T-helper 17 cell (primary cell): ENCODE data around the gene OR56B4. TPM values are rescaled to one million over a fixed set of nuclear protein-coding genes. Genes with fewer than 3 reads are reported as not detected.
"Not testable (repeated sequence)": the region's sequence is repeated elsewhere in the genome, so short reads cannot be mapped to it uniquely, and the experiment has no call there.

ENCODE experiments used
- ATAC-seq: fragments of 150-1000 bp; cut with Tn5 transposase; 2 replicates; pipeline ENCODE4 v1.10.0; 2021; ENCODE audit warnings: mild to moderate bottlenecking, moderate library complexity
- DNase-seq, 3 donors: peaks; one replicate each; pipeline versions ENCODE4 v3.0.0 to v3.0.0-alpha.2; 2020 to 2021
- H3K9me3 ChIP-seq: one replicate; pipeline ENCODE4 v1.7.0; 2013; ENCODE audit warnings: low read length, mild to moderate bottlenecking; ENCODE audit not compliant: control insufficient read depth, poor library complexity, severe bottlenecking
- H3K27ac Mint-ChIP-seq: one replicate; pipeline ENCODE4 v1.8.0; 2022; ENCODE audit warnings: mild to moderate bottlenecking, moderate library complexity, mixed read lengths
- H3K27me3 Mint-ChIP-seq: one replicate; pipeline ENCODE4 v1.8.0; 2022; ENCODE audit warnings: mixed read lengths
- H3K36me3 Mint-ChIP-seq: one replicate; pipeline ENCODE4 v1.8.0; 2022; ENCODE audit warnings: low read depth, mixed read lengths
- H3K4me1 Mint-ChIP-seq: one replicate; pipeline ENCODE4 v1.8.0; 2022; ENCODE audit warnings: mild to moderate bottlenecking, mixed read lengths
- H3K4me3 Mint-ChIP-seq: one replicate; pipeline ENCODE4 v1.8.0; 2022; ENCODE audit warnings: mild to moderate bottlenecking, moderate library complexity, mixed read lengths
- total RNA-seq, 4 donors: library from RNA in 2 of 4; stranded (reverse) in 2 of 4; gene quantifications; one replicate each; pipeline ENCODE4 v1.2.3 and lab custom pipeline; 2022 to 2026

The OR56B4 gene
- not detected for total RNA-seq
- 0 reads per million in 2 donors for total RNA-seq (lab: John Stamatoyannopoulos, UW)

- not testable (repeated sequence) for H3K36me3 Mint-ChIP-seq, H3K27ac Mint-ChIP-seq, H3K4me1 Mint-ChIP-seq, H3K9me3 ChIP-seq, ATAC-seq, H3K4me3 Mint-ChIP-seq, DNase-seq
- H3K27me3 Mint-ChIP-seq: peaks cover 39% of the 10 kb centered on the region
Observed at GRCh38 chr11:6107384-6107783, at the start of gene OR56B4. Gene OR56B4, plus strand, starts transcription at chr11:6107684. Its CDS starts 95 bp downstream, at chr11:6107779.

DNA sequence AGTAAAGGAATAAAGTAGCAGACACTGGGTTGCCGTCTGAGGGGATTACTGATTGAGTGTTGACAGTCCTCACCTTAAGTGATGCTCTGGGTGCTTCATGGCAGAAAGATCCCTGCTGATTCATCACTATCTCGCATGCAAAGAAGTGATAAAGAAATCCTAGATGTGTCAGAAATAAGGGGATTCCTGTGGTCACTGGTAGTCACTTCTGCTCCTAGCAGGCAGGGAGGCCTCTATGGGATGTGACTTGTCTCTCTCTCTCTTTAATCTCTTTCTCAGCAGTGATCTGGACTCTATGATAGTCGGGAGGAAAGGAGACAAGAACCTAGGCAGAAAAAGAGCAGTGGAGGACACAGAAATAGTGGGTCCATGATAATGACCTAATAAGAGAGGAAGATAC is 46.0 kb upstream of the OR56B4 start:
- H3K9me3 ChIP-seq: no peaks in the 10 kb centered on the region
- Mint-ChIP-seq H3K4me1 (no peaks in the 10 kb centered on the region), H3K4me3 (no peak overlapping the region), H3K27ac (no peak overlapping the region), H3K36me3 (peaks cover 2% of the 10 kb centered on the region), H3K27me3 (peaks cover 63% of the 10 kb centered on the region)
- no peak for DNase-seq
- no peak for ATAC-seq

GRCh38 chr11:6062691-6063358 is 44.7 kb upstream of the OR56B4 start:
- DNase-seq (no peak), ATAC-seq (no peak)
- H3K4me1 Mint-ChIP-seq: no peaks in the 10 kb centered on the region
- peaks cover 58% of the 10 kb centered on the region for H3K27me3 Mint-ChIP-seq
- H3K27ac Mint-ChIP-seq: no peak overlapping the region
- H3K4me3 Mint-ChIP-seq: no peak overlapping the region
- no peaks in the 10 kb centered on the region for H3K9me3 ChIP-seq
- H3K36me3 Mint-ChIP-seq: peaks cover 2% of the 10 kb centered on the region

DNA sequence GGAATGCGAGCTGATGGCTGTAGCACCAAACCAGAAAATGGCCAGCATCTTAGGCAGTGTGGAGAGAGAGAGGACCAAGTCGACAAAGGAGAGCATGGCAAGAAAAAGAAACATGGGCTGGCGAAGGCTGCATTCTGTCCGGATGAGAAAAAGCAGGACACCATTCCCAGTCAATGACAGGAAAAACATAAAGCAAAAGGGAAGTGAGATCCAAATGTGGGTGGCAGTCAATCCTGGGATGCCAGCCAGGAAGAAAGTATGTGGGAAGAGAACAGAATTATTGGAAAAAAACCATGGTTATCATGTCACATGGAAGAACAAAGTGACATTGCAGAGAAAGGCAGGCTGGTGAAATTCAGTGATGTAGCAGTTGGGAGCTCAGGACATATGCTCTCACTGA is 40.0 kb upstream of the OR56B4 start:
- ATAC-seq (no peak), DNase-seq (no peak)
- H3K4me3 Mint-ChIP-seq: no peak overlapping the region
- H3K27ac Mint-ChIP-seq: no peak overlapping the region
- H3K27me3 Mint-ChIP-seq: peaks cover 33% of the 10 kb centered on the region
- H3K4me1 Mint-ChIP-seq: no peaks in the 10 kb centered on the region
- no peaks in the 10 kb centered on the region for H3K9me3 ChIP-seq
- H3K36me3 Mint-ChIP-seq: no peaks in the 10 kb centered on the region

DNA sequence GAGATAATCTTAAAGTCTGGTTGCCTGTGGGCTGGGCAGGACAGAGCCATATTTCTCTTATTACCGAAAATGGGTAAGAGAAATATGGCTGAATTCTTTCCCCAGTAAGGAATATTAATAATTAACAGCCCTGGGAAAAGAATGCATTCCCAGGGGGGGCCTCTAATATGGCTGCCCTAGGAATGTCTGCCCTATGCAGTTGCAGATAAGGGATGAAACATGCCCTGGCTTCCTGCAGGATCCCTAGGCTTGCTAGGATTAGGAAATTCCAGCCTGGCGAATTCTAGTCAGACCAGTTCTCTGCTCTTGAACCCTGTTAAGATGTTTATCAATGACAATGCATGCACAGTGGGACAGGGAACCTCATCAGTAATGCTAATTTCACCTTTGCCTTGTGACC is 31.0 kb upstream of the OR56B4 start:
- H3K36me3 Mint-ChIP-seq, DNase-seq, H3K4me1 Mint-ChIP-seq, H3K9me3 ChIP-seq, H3K27ac Mint-ChIP-seq, H3K4me3 Mint-ChIP-seq, ATAC-seq: not testable (repeated sequence)
- peaks cover 14% of the 10 kb centered on the region for H3K27me3 Mint-ChIP-seq

DNA sequence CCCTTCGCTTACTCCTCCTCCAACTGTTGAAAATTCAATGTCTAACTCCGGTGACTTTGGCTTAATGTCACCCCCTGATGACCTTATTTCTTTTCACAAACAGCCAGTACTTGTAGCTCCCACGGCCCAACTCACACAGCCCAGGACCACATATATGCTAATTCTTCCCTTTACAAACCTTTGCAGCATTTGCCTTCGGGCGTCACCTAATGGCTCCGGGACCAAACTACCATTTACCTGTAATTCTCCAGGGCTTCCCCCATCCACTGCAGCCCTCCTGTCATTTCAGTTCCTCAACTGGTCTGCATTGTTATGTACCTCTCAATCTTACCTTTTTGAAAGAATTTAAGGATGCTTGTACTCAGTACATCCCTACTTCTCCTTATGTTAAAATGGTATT is 29.8 kb upstream of the OR56B4 start:
- ATAC-seq: no peak
- Mint-ChIP-seq H3K4me1 (no peaks in the 10 kb centered on the region), H3K36me3 (peaks cover 4% of the 10 kb centered on the region), H3K27me3 (peaks cover 14% of the 10 kb centered on the region), H3K27ac (no peak overlapping the region), H3K4me3 (no peak overlapping the region)
- DNase-seq: no peak
- no peaks in the 10 kb centered on the region for H3K9me3 ChIP-seq

DNA sequence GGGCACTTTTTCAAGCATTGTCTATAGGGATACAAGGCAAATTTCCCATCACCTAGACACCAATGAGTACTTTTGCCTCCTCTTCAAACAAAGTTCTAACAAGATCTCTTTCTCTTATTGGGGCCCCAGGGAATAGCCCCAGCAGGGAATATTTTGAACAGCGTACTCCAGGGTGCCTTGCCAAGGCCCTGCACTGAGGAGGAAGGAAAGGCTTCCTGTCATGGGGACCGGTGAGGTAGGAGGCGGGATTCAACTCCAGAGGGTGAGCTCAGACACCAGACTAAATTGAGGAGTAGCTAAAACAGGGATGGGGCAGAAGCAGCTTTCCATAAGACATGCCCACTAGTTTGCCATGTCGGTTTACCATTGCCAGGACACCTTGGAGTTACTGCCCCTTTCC is 28.0 kb upstream of the OR56B4 start:
- H3K4me3 Mint-ChIP-seq: no peak overlapping the region
- peaks cover 14% of the 10 kb centered on the region for H3K27me3 Mint-ChIP-seq
- no peaks in the 10 kb centered on the region for H3K4me1 Mint-ChIP-seq
- no peaks in the 10 kb centered on the region for H3K9me3 ChIP-seq
- peaks cover 2% of the 10 kb centered on the region for H3K36me3 Mint-ChIP-seq
- DNase-seq (no peak), ATAC-seq (no peak)
- no peak overlapping the region for H3K27ac Mint-ChIP-seq

DNA sequence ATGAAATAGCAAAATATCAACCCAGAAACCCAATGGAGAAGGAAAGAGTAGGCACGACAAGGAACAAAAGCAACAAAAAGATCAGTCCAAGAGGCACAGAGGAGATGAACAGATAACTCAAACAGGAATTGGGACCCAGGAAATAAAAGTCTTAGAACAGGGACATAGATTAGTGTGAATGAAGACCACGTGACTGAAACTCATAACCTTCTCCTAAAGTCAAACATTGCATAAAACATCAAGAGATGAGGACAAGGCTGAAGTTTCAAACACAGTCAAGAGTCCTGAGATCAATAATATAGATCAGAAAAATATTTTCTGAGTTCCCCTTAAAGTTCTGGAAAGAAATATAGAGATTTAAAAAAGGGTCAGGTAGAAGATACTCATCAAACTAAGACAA is 24.4 kb upstream of the OR56B4 start:
- Mint-ChIP-seq H3K27ac (no peak overlapping the region), H3K27me3 (peaks cover 14% of the 10 kb centered on the region), H3K36me3 (no peaks in the 10 kb centered on the region), H3K4me1 (no peaks in the 10 kb centered on the region), H3K4me3 (no peak overlapping the region)
- H3K9me3 ChIP-seq: no peaks in the 10 kb centered on the region
- DNase-seq: no peak
- ATAC-seq: no peak

GRCh38 chr11:6084587-6084986 is 22.9 kb upstream of the OR56B4 start:
- Mint-ChIP-seq H3K27ac (no peak overlapping the region), H3K36me3 (no peaks in the 10 kb centered on the region), H3K4me3 (no peak overlapping the region), H3K4me1 (no peaks in the 10 kb centered on the region), H3K27me3 (peaks cover 8% of the 10 kb centered on the region)
- H3K9me3 ChIP-seq: no peaks in the 10 kb centered on the region
- DNase-seq: no peak
- ATAC-seq: no peak

GRCh38 chr11:6094186-6094585 is 13.3 kb upstream of the OR56B4 start:
- DNase-seq: no peak
- no peak overlapping the region for H3K27ac Mint-ChIP-seq

GRCh38 chr11:6095798-6096197 is 11.7 kb upstream of the OR56B4 start:
- no peaks in the 10 kb centered on the region for H3K9me3 ChIP-seq
- DNase-seq: no peak
- Mint-ChIP-seq H3K27me3 (peaks cover 45% of the 10 kb centered on the region), H3K4me1 (no peaks in the 10 kb centered on the region), H3K4me3 (no peak overlapping the region), H3K27ac (no peak overlapping the region), H3K36me3 (no peaks in the 10 kb centered on the region)
- ATAC-seq: no peak

More at GRCh38 chr11:6094186-6094585, 13.3 kb upstream of the OR56B4 start:
- Mint-ChIP-seq H3K4me1 (no peaks in the 10 kb centered on the region), H3K27me3 (peaks cover 31% of the 10 kb centered on the region), H3K36me3 (no peaks in the 10 kb centered on the region), H3K4me3 (no peak overlapping the region)
- ATAC-seq: no peak
- no peaks in the 10 kb centered on the region for H3K9me3 ChIP-seq

GRCh38 chr11:6096417-6096816 is 11.1 kb upstream of the OR56B4 start:
- ATAC-seq (no peak), DNase-seq (no peak)
- Mint-ChIP-seq H3K27ac (no peak overlapping the region), H3K27me3 (peaks cover 45% of the 10 kb centered on the region), H3K4me3 (no peak overlapping the region), H3K4me1 (no peaks in the 10 kb centered on the region), H3K36me3 (no peaks in the 10 kb centered on the region)
- no peaks in the 10 kb centered on the region for H3K9me3 ChIP-seq

- no peak for DNase-seq
- peaks cover 45% of the 10 kb centered on the region for H3K27me3 Mint-ChIP-seq
Observed at GRCh38 chr11:6099577-6099976, 7.9 kb upstream of the OR56B4 start.

DNA sequence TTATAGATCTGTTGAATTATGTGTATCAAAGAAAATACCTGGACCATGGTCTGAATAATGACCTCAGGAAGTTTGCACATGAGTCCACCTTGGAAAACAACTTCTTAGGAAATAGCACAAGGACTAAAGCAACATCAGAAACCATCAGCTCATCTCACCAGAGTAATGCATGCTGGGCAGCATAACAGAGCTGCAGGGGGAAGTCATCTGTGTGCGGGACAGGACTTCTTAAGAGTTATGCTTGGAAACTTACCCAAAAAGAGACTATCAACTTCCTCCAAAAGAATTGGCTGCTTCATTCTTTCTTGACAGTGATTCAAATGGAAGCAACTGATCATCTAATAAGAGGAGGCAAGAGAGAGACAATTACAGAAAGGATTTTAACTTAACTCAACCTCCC is 2.5 kb downstream of the OR56B4 start:
- peaks cover 3% of the 10 kb centered on the region for H3K36me3 Mint-ChIP-seq
- no peak overlapping the region for H3K4me3 Mint-ChIP-seq
- no peaks in the 10 kb centered on the region for H3K4me1 Mint-ChIP-seq
- no peak overlapping the region for H3K27ac Mint-ChIP-seq
- no peaks in the 10 kb centered on the region for H3K9me3 ChIP-seq
- no peak for DNase-seq
- no peak for ATAC-seq
- peaks cover 26% of the 10 kb centered on the region for H3K27me3 Mint-ChIP-seq

More at GRCh38 chr11:6099577-6099976, 7.9 kb upstream of the OR56B4 start:
- H3K9me3 ChIP-seq: no peaks in the 10 kb centered on the region
- ATAC-seq: no peak
- no peak overlapping the region for H3K27ac Mint-ChIP-seq
- no peak overlapping the region for H3K4me3 Mint-ChIP-seq
- H3K4me1 Mint-ChIP-seq: no peaks in the 10 kb centered on the region
- H3K36me3 Mint-ChIP-seq: no peaks in the 10 kb centered on the region
